K562 (cell line): ENCODE data around the gene MLLT6. TPM values are rescaled to one million over a fixed set of nuclear protein-coding genes. Genes with fewer than 3 reads are reported as not detected.

Experiments used
- ARNT ChIP-seq, 2 experiments: fragments of 450-650 bp; IDR thresholded peaks; 2 replicates each; pipeline ENCODE4 v1.6.1; 2016; ENCODE audit warnings: mild to moderate bottlenecking in 1 of 2
- COPS2 ChIP-seq: fragments of 450-650 bp; conservative IDR thresholded peaks from 2 replicates; pipeline ENCODE4 v1.6.1; 2016; ENCODE audit warnings: mild to moderate bottlenecking, moderate library complexity
- FOXM1 ChIP-seq, 2 experiments: fragments of 450-650 bp in 1 of 2; sonication (generic) in 1 of 2; formaldehyde crosslinking in 1 of 2; IDR thresholded peaks; 2 replicates each; pipeline versions ENCODE4 v1.6.1 to v1.9.0; 2017 to 2022; ENCODE audit warnings: low read depth in 2 of 2, mild to moderate bottlenecking in 2 of 2, missing genetic modification reagents in 1 of 2, moderate library complexity in 1 of 2
- GATAD2A ChIP-seq: fragments of 450-650 bp; IDR thresholded peaks from 2 replicates; pipeline ENCODE4 v1.6.1; 2017
- MEF2D ChIP-seq: conservative IDR thresholded peaks from 2 replicates; pipeline ENCODE4 v1.6.1; 2016; ENCODE audit warnings: low read depth, missing genetic modification characterization, missing compliant biosample characterization
- PHTF2 ChIP-seq: fragments of 250-450 bp; sonication (Bioruptor Pico); IDR thresholded peaks from 2 replicates; pipeline ENCODE4 v1.5.0; 2021; ENCODE audit warnings: mild to moderate bottlenecking
- RAD51 ChIP-seq: fragments of 450-650 bp; IDR thresholded peaks from 2 replicates; pipeline ENCODE4 v1.7.1; 2016; ENCODE audit warnings: low read depth, mild to moderate bottlenecking, borderline replicate concordance
- THAP12 ChIP-seq: fragments of 250-450 bp; sonication (Bioruptor Pico); IDR thresholded peaks from 2 replicates; pipeline ENCODE4 v1.9.0; 2021; ENCODE audit warnings: mild to moderate bottlenecking, inconsistent platforms
- ZBTB7A ChIP-seq: IDR thresholded peaks from 2 replicates; pipeline ENCODE4 v1.6.1; 2011; ENCODE audit warnings: low read depth, mild to moderate bottlenecking, low read length, moderate library complexity, borderline replicate concordance; ENCODE audit not compliant: control insufficient read depth
- polyA plus RNA-seq, 8 experiments: library from polyadenylated mRNA; depleted of rRNA in 4 of 8; stranded (reverse) in 5 of 8; unstranded in 3 of 8; fragments of >200 nt; fragmentation: Nextera tagmentation in 2 of 8; fragmentation: Illumina TruSeq in 1 of 8; extraction: Ambion mirVana in 2 of 8; extraction: Trizol in 1 of 8; gene quantifications; 2 replicates each; pipeline versions ENCODE4 v1.2.1 to v1.2.3, GENCODE V29; 2011 to 2014; ENCODE audit warnings: inconsistent platforms in 1 of 8, missing spikeins in 1 of 8
- total RNA-seq, 7 experiments: library from RNA; depleted of rRNA in 6 of 7; stranded (reverse); fragments of >200 nt in 6 of 7; fragmentation: Illumina TruSeq in 2 of 7; extraction: Trizol in 2 of 7; gene quantifications; 2 replicates each; pipeline versions ENCODE4 v1.2.1 to v1.2.3, GENCODE V29; 2011 to 2021; ENCODE audit warnings: low replicate concordance in 1 of 7
- TF ChIP-seq, protein P1 (sequence below), 2 experiments: fragments of 450-650 bp; formaldehyde crosslinking in 1 of 2; IDR thresholded peaks; 2 replicates each; pipeline versions ENCODE4 v1.4.0 to v1.6.1; 2014 to 2020; ENCODE audit warnings: mild to moderate bottlenecking in 2 of 2, borderline replicate concordance in 1 of 2, low read depth in 1 of 2

Gene MLLT6
- total and polyA plus RNA-seq, 9 of the 15 experiments (the other 6 are each of a cell fraction or from before 2014, with no cell fraction given), result 3.1 to 71.7 (median 30.0) TPM

GRCh38 chr17:38748149-38748891 lies 43.2 kb downstream of the MLLT6 start, which contains the start of gene PCGF2 (continued):
- TF ChIP-seq, protein P1, sequence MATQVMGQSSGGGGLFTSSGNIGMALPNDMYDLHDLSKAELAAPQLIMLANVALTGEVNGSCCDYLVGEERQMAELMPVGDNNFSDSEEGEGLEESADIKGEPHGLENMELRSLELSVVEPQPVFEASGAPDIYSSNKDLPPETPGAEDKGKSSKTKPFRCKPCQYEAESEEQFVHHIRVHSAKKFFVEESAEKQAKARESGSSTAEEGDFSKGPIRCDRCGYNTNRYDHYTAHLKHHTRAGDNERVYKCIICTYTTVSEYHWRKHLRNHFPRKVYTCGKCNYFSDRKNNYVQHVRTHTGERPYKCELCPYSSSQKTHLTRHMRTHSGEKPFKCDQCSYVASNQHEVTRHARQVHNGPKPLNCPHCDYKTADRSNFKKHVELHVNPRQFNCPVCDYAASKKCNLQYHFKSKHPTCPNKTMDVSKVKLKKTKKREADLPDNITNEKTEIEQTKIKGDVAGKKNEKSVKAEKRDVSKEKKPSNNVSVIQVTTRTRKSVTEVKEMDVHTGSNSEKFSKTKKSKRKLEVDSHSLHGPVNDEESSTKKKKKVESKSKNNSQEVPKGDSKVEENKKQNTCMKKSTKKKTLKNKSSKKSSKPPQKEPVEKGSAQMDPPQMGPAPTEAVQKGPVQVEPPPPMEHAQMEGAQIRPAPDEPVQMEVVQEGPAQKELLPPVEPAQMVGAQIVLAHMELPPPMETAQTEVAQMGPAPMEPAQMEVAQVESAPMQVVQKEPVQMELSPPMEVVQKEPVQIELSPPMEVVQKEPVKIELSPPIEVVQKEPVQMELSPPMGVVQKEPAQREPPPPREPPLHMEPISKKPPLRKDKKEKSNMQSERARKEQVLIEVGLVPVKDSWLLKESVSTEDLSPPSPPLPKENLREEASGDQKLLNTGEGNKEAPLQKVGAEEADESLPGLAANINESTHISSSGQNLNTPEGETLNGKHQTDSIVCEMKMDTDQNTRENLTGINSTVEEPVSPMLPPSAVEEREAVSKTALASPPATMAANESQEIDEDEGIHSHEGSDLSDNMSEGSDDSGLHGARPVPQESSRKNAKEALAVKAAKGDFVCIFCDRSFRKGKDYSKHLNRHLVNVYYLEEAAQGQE (IDR thresholded peaks at IDR 0.05; ENCODE audit: borderline replicate concordance), result peak; percentile 28; the same call in 1 of the 2 replicates
- TF ChIP-seq, protein P1 (CRISPR knock-in tag; IDR thresholded peaks at IDR 0.05; ENCODE audit: low read depth), result no peak
- TF ChIP-seq COPS2, result no peak
- TF ChIP-seq PHTF2 (CRISPR knock-in tag), result no peak
- no peak for TF ChIP-seq FOXM1 (IDR thresholded peaks at IDR 0.05; ENCODE audit: low read depth)
- no peak for TF ChIP-seq FOXM1 (CRISPR knock-in tag; IDR thresholded peaks at IDR 0.05; ENCODE audit: low read depth)
- no peak for TF ChIP-seq THAP12
- TF ChIP-seq ZBTB7A, result peak; percentile 20; the same call in 1 of the 2 replicates
- TF ChIP-seq MEF2D (tag), result no peak
- no peak for TF ChIP-seq ARNT (IDR thresholded peaks at IDR 0.05)
- TF ChIP-seq RAD51, result peak; percentile 91
- TF ChIP-seq GATAD2A, result no peak
